ENCODE results near the gene AFDN. TPM values are rescaled to one million over a fixed set of nuclear protein-coding genes. Genes with fewer than 3 reads are reported as not detected.

AFDN gene
- total and polyA plus RNA-seq, 2 experiments from 2014 or later: 66.9 to 200 TPM

- no peak overlapping the region for H3K27ac ChIP-seq (ENCODE audit: low read depth)
- no peaks in the 10 kb centered on the region for H3K4me1 ChIP-seq (ENCODE audit: insufficient read depth)
- H3K9me3 Mint-ChIP-seq: no peaks in the 10 kb centered on the region
- H3K79me2 ChIP-seq (replicated peaks; ENCODE audit: insufficient read depth): no peaks in the 10 kb centered on the region
- no peak overlapping the region for H3K4me2 ChIP-seq
- ATAC-seq (no peak), DNase-seq (ENCODE audit: low spot score) (no peak)
- H3K36me3 ChIP-seq (ENCODE audit: insufficient read depth): no peaks in the 10 kb centered on the region
- H3F3A ChIP-seq (replicated peaks; ENCODE audit: low read depth): no peaks in the 10 kb centered on the region
- no peaks in the 10 kb centered on the region for H3K36me3 Mint-ChIP-seq (ENCODE audit: low read depth)
- no peak overlapping the region for H3K27ac Mint-ChIP-seq
- H3K4me3 ChIP-seq: no peak overlapping the region
- H3K9me2 ChIP-seq (ENCODE audit: insufficient read depth): 0 out of 2 replicates have a peak, but pooled peaks cover 4% of the 10 kb centered on the region
- H4K20me1 ChIP-seq (replicated peaks; ENCODE audit: insufficient read depth): no peaks in the 10 kb centered on the region
- no peaks in the 10 kb centered on the region for H3K4me1 Mint-ChIP-seq
- no peaks in the 10 kb centered on the region for H3K27me3 ChIP-seq (ENCODE audit: insufficient read depth)
- TF ChIP-seq EZH2 (IDR thresholded peaks at IDR 0.05; ENCODE audit: low read depth, unreplicated experiment): no peak
- H2AFZ ChIP-seq: no peak overlapping the region
- H3K4me3 Mint-ChIP-seq: no peak overlapping the region
- H3K27me3 Mint-ChIP-seq (ENCODE audit: insufficient read depth, low read depth, poor library complexity): no peaks in the 10 kb centered on the region
These were observed 19.5 kb upstream of the AFDN start for GRCh38 chr6:167807200-167807599.

- H3K4me3 ChIP-seq: no peak overlapping the region
- H3K27me3 ChIP-seq (ENCODE audit: insufficient read depth): no peaks in the 10 kb centered on the region
- Mint-ChIP-seq H3K4me3 (no peak overlapping the region), H3K36me3 (ENCODE audit: low read depth) (no peaks in the 10 kb centered on the region), H3K9me3 (no peaks in the 10 kb centered on the region), H3K27me3 (ENCODE audit: insufficient read depth, low read depth, poor library complexity) (no peaks in the 10 kb centered on the region), H3K27ac (no peak overlapping the region), H3K4me1 (no peaks in the 10 kb centered on the region)
- H3K79me2 ChIP-seq (replicated peaks; ENCODE audit: insufficient read depth): no peaks in the 10 kb centered on the region
- no peaks in the 10 kb centered on the region for H3K4me1 ChIP-seq (ENCODE audit: insufficient read depth)
- H2AFZ ChIP-seq: no peak overlapping the region
- H3K36me3 ChIP-seq (ENCODE audit: insufficient read depth): no peaks in the 10 kb centered on the region
- H3F3A ChIP-seq (replicated peaks; ENCODE audit: low read depth): no peaks in the 10 kb centered on the region
- H4K20me1 ChIP-seq (replicated peaks; ENCODE audit: insufficient read depth): no peaks in the 10 kb centered on the region
- no peak overlapping the region for H3K27ac ChIP-seq (ENCODE audit: low read depth)
- H3K4me2 ChIP-seq: no peak overlapping the region
- no peak for ATAC-seq
- DNase-seq (ENCODE audit: low spot score): no peak
- 0 out of 2 replicates have a peak, but pooled peaks cover 2% of the 10 kb centered on the region for H3K9me2 ChIP-seq (ENCODE audit: insufficient read depth)
- TF ChIP-seq CTCF (conservative IDR thresholded peaks at IDR 0.05; ENCODE audit: low read depth in 2 of 2): no peak
- TF ChIP-seq EZH2phosphoT487 (IDR thresholded peaks at IDR 0.05; ENCODE audit: unreplicated experiment): no peak
- no peak for TF ChIP-seq ZNF462 (CRISPR knock-in tag; IDR thresholded peaks at IDR 0.05)
- no peak for TF ChIP-seq ETS1 (IDR thresholded peaks at IDR 0.05)
- TF ChIP-seq STAT1 (IDR thresholded peaks at IDR 0.05; ENCODE audit: unreplicated experiment): no peak
- TF ChIP-seq NANOG (IDR thresholded peaks at IDR 0.05; ENCODE audit: borderline replicate concordance): no peak
- no peak for TF ChIP-seq JUNB (IDR thresholded peaks at IDR 0.05; ENCODE audit: unreplicated experiment)
- TF ChIP-seq REST (IDR thresholded peaks at IDR 0.05; ENCODE audit: unreplicated experiment): no peak
- no peak for TF ChIP-seq ZNF114 (CRISPR knock-in tag; IDR thresholded peaks at IDR 0.05)
- no peak for TF ChIP-seq EZH2 (IDR thresholded peaks at IDR 0.05; ENCODE audit: low read depth, unreplicated experiment)
These were observed 19.0 kb upstream of the AFDN start for GRCh38 chr6:167807756-167808155.
